GM12874 (cell line): ENCODE data around the gene SDK2.

Source experiments
- TF ChIP-seq, protein P1 (sequence below): IDR thresholded peaks from 2 replicates; pipeline ENCODE4 v1.5.1; 2011; ENCODE audit warnings: low read depth, mild to moderate bottlenecking, control low read depth, low read length, moderate library complexity; ENCODE audit not compliant: insufficient read depth

SDK2 gene

DNA sequence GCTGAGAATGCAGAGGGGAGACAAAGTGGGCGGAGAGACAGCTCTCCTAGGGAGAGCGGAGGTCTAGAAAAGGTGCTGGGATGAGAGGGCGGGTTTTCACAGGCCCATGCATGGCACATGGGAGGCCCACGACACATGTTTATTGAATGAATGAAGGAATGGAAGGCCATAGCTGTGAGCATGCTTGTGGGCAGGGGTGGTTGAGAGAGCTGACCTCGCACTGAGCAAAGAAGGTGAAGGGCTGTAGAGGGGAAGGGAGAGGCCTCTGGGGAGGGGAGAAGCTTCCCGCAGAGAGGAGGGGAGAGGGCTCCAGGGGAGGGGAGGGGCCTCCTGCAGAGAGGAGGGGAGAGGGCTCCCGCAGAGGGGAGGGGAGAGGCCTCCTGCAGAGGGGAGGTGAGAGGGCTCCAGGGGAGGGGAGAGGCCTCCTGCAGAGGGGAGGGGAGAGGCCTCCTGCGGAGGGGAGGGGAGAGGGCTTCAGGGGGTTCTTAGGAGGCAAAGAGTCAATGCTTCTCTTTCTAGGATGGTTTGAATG is 27.3 kb downstream of the SDK2 start:
- TF ChIP-seq, protein P1, sequence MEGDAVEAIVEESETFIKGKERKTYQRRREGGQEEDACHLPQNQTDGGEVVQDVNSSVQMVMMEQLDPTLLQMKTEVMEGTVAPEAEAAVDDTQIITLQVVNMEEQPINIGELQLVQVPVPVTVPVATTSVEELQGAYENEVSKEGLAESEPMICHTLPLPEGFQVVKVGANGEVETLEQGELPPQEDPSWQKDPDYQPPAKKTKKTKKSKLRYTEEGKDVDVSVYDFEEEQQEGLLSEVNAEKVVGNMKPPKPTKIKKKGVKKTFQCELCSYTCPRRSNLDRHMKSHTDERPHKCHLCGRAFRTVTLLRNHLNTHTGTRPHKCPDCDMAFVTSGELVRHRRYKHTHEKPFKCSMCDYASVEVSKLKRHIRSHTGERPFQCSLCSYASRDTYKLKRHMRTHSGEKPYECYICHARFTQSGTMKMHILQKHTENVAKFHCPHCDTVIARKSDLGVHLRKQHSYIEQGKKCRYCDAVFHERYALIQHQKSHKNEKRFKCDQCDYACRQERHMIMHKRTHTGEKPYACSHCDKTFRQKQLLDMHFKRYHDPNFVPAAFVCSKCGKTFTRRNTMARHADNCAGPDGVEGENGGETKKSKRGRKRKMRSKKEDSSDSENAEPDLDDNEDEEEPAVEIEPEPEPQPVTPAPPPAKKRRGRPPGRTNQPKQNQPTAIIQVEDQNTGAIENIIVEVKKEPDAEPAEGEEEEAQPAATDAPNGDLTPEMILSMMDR: no peak

DNA sequence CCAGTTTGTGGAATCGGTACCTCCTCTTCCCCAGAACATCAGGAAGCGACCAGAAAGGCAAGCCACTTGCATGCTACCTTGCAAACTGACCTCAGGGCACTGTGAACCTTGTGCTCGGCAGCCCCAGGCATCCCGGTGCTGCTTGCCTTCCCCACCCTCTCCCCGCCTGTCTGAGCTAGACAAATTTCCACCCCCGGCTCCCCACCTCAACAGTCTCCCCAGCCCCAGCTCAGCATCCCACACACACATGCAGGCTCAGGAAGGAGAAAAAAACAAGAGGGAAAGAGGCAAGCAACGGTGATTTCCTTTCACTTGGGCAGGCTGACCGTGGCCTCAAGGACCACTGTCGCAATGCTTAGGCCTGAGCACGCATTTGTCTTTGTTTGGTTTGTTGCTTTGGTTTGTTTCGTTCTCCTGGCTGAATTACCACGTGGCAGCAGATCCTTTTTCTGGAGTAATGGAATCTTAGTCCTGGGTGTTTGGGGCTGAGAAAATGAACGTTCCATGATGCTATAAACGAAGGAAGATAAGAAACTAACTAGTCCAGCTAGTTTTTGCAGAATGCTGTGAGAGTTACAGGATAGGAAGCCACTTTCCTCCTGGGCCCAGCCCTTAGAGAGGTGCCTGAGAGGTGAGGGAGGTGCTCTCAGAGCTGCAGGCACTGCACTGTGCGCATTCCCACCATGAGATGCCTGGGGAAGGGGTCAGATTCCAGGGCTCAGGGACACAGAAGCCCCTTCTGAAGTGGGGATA is 27.9 kb downstream of the SDK2 start:
- TF ChIP-seq, protein P1: no peak

DNA sequence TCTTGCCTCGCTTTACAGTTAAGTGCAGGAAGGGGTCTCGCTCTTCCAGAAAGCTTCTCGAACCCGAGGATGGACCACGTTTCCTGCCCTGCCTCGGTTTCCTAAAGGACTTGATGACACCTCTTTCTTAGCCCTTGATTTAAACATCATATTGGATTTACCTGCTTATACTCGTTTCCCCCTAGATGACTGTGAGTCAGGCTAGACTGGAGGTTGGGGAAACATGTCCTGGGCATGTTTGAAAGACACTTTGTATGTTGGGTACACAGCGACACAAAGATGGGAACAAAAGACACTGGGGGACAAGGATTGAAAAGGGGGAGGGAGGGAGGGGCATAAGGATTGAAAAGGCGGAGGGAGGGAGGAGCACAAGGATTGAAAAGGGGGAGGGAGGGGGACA is 30.0 kb downstream of the SDK2 start:
- TF ChIP-seq, protein P1: no peak

DNA sequence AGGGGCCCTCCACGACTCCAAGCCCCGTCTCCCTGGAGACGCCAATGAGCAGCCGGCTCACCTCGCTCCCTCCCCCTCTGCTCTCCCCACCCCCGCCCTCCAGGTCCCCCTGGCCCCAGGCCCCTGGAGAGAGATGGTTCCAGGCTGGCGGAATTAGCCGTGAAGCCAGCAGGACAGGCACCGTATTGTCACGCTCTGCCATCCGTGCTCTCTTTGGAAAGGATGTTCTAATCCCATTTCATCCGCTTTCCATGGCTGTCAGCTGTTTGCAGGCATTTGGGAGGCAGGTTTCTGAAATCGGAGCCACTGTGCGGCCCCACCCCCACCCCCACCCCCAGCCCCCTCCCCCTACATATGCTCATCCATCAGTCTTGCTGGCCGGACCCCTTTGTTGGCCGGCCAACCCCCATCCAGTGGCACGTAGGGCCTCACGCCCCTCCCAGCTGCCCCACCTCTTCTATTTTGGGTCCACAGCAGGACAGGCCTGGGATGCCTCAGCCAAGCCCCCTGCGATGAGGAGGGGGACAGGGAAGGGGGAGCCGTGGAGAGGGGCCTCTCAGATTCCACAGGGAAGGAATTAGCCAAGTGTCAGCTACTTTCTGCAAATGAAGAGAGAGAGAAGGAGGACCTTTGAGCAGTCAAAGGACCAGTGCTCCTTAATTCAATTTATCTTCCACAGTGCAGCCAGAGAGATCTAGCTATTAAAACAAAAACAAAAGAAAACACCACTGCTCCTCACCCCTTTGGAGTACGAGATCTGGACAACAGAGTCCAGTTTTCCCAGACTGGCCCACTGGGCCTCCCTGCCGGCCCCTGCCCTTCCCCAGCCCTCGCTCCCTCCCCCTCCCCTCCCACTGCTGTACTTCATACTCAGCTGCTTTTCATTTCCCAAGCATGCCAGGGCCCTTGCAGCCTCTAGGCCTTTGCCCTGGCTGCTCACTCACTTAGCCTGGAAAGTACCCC is 30.7 kb downstream of the SDK2 start:
- TF ChIP-seq, protein P1: no peak

DNA sequence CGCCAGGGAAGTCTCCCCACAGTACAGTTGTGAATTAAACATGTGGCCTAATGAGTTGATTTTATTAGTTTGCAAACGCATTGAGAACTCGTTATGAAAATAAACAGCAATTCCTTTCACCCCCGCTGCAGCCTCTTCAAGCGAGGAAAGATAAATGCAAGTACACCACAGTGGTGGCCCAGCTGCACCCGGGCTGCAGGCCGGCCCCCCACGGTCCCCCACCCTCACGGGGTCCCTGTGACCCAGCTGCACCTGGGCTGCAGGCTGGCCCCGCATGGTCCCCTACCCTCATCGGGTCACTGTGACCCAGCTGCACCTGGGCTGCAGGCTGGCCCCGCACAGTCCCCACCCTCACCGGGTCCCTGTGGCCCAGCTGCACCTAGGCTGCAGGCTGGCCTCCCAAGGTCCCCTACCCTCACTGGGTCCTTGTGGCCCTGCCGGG is 32.2 kb downstream of the SDK2 start:
- TF ChIP-seq, protein P1: no peak

DNA sequence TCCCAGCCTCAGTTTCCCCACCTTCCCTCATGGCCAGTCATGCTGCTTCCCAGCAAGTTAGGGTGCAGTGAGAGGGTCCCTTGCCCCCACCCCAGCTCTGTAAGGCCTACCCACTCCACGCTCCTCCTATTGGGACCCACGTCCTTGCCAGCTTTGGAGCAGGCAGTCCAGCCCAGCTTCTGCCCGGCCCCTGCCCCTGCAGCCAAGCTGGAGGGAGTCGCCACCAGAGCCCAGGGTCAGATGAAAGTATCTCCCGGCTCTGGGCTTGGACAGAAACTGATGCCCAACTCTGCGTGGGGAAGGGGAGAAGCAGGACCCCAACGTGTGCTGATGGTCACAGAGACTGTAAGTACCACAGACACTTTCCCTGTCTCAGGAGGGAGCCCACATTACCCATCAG is 32.6 kb downstream of the SDK2 start:
- TF ChIP-seq, protein P1: no peak

DNA sequence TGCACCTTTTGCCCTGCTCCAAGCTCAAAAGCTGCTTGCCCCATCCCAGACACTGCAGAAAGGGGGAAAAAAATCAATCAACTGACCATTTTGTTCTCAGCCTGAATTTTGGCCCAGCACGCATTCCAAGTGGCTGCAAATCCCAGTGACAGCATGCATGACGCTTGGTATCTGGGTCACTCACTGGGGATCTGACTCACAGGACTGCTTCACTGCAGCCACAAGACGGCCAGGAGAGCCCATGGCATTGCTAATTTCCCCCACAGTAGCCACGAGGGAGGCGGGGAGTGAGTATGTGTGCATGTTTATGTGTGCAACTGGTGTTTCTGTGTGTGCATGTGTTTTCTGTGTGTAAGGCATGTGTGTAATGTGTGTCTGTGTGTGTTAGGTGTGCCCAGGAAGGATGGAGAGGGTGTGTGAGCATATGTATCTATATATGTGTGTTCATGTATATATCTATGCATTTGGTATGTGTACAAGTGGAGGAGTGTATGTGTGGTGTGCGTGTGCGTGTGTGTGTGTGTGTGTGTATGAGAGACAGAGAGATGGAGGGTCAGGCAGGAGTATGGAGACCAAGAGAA is 33.8 kb downstream of the SDK2 start:
- TF ChIP-seq, protein P1: no peak
